Nephron progenitor cell (in vitro differentiated cells): ENCODE results near the gene ZNF521.

Experiments used
- DNase-seq: peaks from one replicate; pipeline ENCODE4 v3.0.0; 2021
- H3K27ac Mint-ChIP-seq: 2 replicates; pipeline ENCODE4 v1.8.0; 2021; ENCODE audit warnings: mild to moderate bottlenecking, moderate library complexity, mixed read lengths
- H3K27me3 Mint-ChIP-seq: 2 replicates; pipeline ENCODE4 v1.8.0; 2021; ENCODE audit warnings: mild to moderate bottlenecking, low read depth, mixed read lengths; ENCODE audit not compliant: poor library complexity
- H3K36me3 Mint-ChIP-seq: 2 replicates; pipeline ENCODE4 v1.8.0; 2021; ENCODE audit warnings: low read depth, mixed read lengths
- H3K4me1 Mint-ChIP-seq: 2 replicates; pipeline ENCODE4 v1.8.0; 2021; ENCODE audit warnings: mixed read lengths
- H3K4me3 Mint-ChIP-seq: 2 replicates; pipeline ENCODE4 v1.8.0; 2021; ENCODE audit warnings: mild to moderate bottlenecking, moderate library complexity, mixed read lengths
- H3K9me3 Mint-ChIP-seq: 2 replicates; pipeline ENCODE4 v1.8.0; 2021; ENCODE audit warnings: mild to moderate bottlenecking, moderate library complexity, mixed read lengths
- CTCF ChIP-seq: fragments of 200-600 bp; sonication (generic); IDR thresholded peaks from 2 replicates; pipeline ENCODE4 v1.5.0; 2021; ENCODE audit warnings: antibody characterized with exemption

Gene ZNF521

GRCh38 chr18:25262920-25263319 lies 89.0 kb downstream of the ZNF521 start:
- TF ChIP-seq CTCF = no peak
- H3K4me3 Mint-ChIP-seq = no peak overlapping the region
- H3K27ac Mint-ChIP-seq = no peak overlapping the region
- H3K27me3 Mint-ChIP-seq = no peaks in the 10 kb centered on the region
- no peak for DNase-seq
- peaks cover 2% of the 10 kb centered on the region for H3K9me3 Mint-ChIP-seq
- peaks cover 70% of the 10 kb centered on the region for H3K36me3 Mint-ChIP-seq
- peaks cover 49% of the 10 kb centered on the region for H3K4me1 Mint-ChIP-seq

- no peaks in the 10 kb centered on the region for H3K27me3 Mint-ChIP-seq
- DNase-seq = peak; percentile 21
- H3K9me3 Mint-ChIP-seq = no peaks in the 10 kb centered on the region
- no peak overlapping the region for H3K4me3 Mint-ChIP-seq
- peaks cover 38% of the 10 kb centered on the region for H3K4me1 Mint-ChIP-seq
- peaks cover 59% of the 10 kb centered on the region for H3K36me3 Mint-ChIP-seq
- H3K27ac Mint-ChIP-seq = peak overlapping the region; percentile 92
- TF ChIP-seq CTCF = no peak
Measured at GRCh38 chr18:25261768-25262167, 90.2 kb downstream of the ZNF521 start.

- H3K4me1 Mint-ChIP-seq = peaks cover 16% of the 10 kb centered on the region
- H3K4me3 Mint-ChIP-seq = no peak overlapping the region
- TF ChIP-seq CTCF = no peak
- no peak for DNase-seq
- no peaks in the 10 kb centered on the region for H3K9me3 Mint-ChIP-seq
- peaks cover 41% of the 10 kb centered on the region for H3K36me3 Mint-ChIP-seq
- no peaks in the 10 kb centered on the region for H3K27me3 Mint-ChIP-seq
- H3K27ac Mint-ChIP-seq = peak overlapping the region; percentile 19
Measured at GRCh38 chr18:25256439-25256838, 95.5 kb downstream of the ZNF521 start.

- Mint-ChIP-seq H3K9me3 (no peaks in the 10 kb centered on the region), H3K27me3 (no peaks in the 10 kb centered on the region)
- TF ChIP-seq CTCF = no peak
Measured at GRCh38 chr18:25253779-25254178, 98.2 kb downstream of the ZNF521 start.

GRCh38 chr18:25253136-25253535 lies 98.8 kb downstream of the ZNF521 start:
- Mint-ChIP-seq H3K27ac (no peak overlapping the region), H3K4me3 (no peak overlapping the region), H3K4me1 (peaks cover 10% of the 10 kb centered on the region), H3K9me3 (no peaks in the 10 kb centered on the region), H3K27me3 (no peaks in the 10 kb centered on the region), H3K36me3 (peaks cover 35% of the 10 kb centered on the region)
- no peak for DNase-seq
- no peak for TF ChIP-seq CTCF

More at GRCh38 chr18:25253779-25254178, 98.2 kb downstream of the ZNF521 start:
- Mint-ChIP-seq H3K27ac (no peak overlapping the region), H3K36me3 (peaks cover 34% of the 10 kb centered on the region), H3K4me3 (no peak overlapping the region), H3K4me1 (peaks cover 10% of the 10 kb centered on the region)
- DNase-seq = no peak

- no peak for DNase-seq
- no peak for TF ChIP-seq CTCF
- peaks cover 5% of the 10 kb centered on the region for H3K4me1 Mint-ChIP-seq
- peaks cover 45% of the 10 kb centered on the region for H3K36me3 Mint-ChIP-seq
- no peak overlapping the region for H3K27ac Mint-ChIP-seq
- H3K27me3 Mint-ChIP-seq = no peaks in the 10 kb centered on the region
- no peak overlapping the region for H3K4me3 Mint-ChIP-seq
- H3K9me3 Mint-ChIP-seq = no peaks in the 10 kb centered on the region
Measured at GRCh38 chr18:25251068-25251467, 100.9 kb downstream of the ZNF521 start.
